Measurements from ENCODE around the gene UBE3B.

UBE3B gene

DNA sequence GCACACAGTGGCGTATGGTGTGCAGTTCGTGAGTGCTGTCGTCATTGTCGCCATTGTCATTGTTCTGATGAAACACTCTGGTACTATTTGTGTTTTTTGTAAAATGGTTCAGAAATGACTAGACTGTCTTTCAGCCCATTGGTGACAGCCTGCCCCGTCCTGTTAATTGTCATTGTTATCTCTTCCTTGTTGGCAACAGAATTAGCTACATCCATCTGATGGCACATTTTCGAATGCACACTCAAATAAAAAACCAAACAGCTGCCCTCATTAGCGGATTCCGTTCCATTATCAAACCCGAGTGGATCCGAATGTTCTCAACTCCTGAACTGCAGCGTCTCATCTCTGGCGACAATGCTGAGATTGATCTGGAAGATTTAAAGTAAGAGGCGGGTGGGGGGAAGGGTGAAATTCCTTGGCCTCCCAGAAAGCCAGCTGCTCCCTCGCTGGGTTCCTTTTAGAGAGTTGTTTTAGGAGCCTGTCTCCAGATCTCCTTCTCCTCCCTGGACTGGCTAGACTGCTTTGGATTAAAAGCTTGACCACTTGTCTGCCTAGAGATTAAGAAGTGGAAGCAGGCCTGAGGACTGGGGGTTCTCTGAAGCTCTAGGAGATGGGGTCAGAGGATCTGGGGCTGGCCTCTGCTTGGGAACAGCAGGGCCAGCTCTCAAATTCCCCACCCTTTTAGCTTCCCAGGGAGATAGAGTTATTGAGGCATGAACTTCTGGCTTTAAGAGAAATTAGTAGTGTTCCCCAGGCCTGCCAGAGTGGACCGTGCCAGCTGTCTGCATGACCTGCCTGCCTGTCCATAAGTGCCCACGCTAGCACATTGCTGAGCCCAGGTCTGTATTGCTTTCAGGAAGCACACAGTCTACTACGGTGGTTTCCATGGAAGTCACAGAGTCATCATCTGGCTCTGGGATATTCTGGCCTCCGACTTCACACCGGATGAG, 52.5 kb downstream of the UBE3B start:
- no peak for DNase-seq (ENCODE audit: low read depth in 3 of 3)

GRCh38 chr12:109531411-109531810, 54.0 kb downstream of the UBE3B start:
- no peak for DNase-seq (ENCODE audit: low read depth in 3 of 3)

GRCh38 chr12:109532721-109533486, 55.5 kb downstream of the UBE3B start:
- DNase-seq (ENCODE audit: low read depth in 3 of 3): no peak

DNA sequence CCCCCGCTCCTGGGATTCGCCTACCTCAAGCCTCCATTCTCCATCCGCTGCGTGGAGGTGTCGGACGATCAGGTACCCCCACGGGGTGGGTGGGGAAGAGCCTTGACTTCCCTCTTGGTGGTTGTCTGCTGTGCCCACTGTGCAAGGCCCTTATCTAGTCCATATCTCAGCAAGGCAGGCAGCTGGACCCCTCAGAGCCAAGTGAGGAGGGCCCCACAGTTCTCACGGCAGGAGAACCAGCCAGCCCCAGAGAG, 56.0 kb downstream of the UBE3B start:
- DNase-seq (ENCODE audit: low read depth in 3 of 3): no peak

DNA sequence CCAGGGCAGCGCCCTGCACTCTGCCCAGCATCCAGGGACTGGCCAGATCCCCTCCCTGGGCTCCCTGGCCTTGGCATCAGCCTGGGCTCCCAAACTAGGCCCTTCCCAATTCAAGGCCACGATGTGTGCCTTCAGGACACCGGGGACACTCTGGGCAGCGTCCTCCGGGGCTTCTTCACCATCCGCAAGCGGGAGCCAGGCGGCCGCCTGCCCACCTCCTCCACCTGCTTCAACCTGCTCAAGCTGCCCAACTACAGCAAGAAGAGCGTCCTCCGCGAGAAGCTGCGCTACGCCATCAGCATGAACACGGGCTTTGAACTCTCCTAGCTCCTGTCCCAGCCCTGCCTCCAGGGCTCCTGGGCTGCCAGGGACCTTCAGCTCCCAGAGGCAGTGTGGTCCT, 57.0 kb downstream of the UBE3B start:
- no peak for DNase-seq (ENCODE audit: low read depth in 3 of 3)

GRCh38 chr12:109535231-109535862, 57.9 kb downstream of the UBE3B start:
- no peak for DNase-seq (ENCODE audit: low read depth in 3 of 3)

- no peak for DNase-seq (ENCODE audit: low read depth in 3 of 3)
Measured at GRCh38 chr12:109535863-109536250, 58.4 kb downstream of the UBE3B start.

- no peak for DNase-seq (ENCODE audit: low read depth in 3 of 3)
Measured at GRCh38 chr12:109537136-109537535, 59.7 kb downstream of the UBE3B start.

DNA sequence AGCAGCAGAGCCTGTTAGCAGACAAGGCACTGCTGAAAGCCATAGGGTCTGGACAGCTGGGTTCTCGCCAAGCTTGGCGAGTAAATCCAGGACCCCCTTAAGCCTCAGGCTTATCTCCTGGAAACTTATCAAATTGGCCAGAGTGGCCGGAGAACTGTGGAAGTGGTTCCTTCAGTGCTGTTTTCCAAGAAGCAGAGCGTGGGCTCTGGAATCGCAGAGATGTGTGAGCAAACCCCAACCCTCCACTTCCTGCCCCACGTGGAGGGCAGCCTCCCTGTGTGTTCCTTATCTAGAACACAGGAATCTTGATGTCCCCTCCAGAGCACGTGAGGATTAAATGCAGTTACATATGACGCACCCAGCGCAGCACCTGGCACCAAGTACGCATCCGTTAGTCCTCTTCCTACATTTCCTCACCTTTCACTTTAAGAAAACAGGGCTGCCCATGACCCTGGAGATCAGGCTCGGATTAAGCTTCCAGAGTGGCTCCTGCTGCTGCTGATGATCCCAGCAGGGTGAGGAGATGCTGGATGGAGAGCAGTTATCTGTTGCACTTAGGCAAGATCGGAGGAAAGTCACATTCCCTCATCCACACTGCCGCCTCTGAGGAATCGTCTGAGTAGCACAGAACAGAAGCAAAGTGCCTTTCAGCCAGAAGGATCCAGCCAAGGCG, 60.9 kb downstream of the UBE3B start:
- DNase-seq (ENCODE audit: low read depth in 3 of 3): no peak

DNA sequence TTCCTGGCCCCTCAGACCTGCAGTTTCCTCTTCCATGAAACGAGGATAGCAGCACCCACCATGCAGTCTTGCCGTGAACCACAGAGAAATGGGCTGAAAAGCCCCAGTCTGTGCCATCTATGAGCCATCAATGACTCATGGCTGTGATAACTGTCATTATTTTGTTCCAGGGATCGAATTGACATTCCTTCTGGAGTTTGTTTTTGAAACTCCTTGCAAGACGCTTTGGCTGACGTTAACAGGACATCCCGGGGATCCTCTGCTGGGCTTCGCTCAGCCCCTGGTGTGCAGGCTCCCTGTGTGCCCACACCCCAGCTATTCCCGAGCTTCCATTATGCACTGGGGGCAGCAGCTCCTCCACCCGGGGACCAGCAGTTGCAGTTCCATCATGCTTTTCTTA, 62.1 kb downstream of the UBE3B start:
- DNase-seq (ENCODE audit: low read depth in 3 of 3): no peak

GRCh38 chr12:109540526-109541412, 63.3 kb downstream of the UBE3B start:
- DNase-seq (ENCODE audit: low read depth in 3 of 3): no peak

- no peak for DNase-seq (ENCODE audit: low read depth in 3 of 3)
Measured at GRCh38 chr12:109541413-109541726, 63.9 kb downstream of the UBE3B start.

- no peak for DNase-seq (ENCODE audit: low read depth in 3 of 3)
Measured at GRCh38 chr12:109542014-109542413, 64.6 kb downstream of the UBE3B start.

- no peak for DNase-seq (ENCODE audit: low read depth in 3 of 3)
Measured at GRCh38 chr12:109542876-109543275, 65.4 kb downstream of the UBE3B start.

GRCh38 chr12:109544955-109545531, 67.6 kb downstream of the UBE3B start:
- no peak for DNase-seq (ENCODE audit: low read depth in 3 of 3)

- no peak for DNase-seq (ENCODE audit: low read depth in 3 of 3)
Measured at GRCh38 chr12:109545826-109546225, 68.4 kb downstream of the UBE3B start.

- DNase-seq (ENCODE audit: low read depth in 3 of 3): no peak
Measured at GRCh38 chr12:109547286-109547685, 69.9 kb downstream of the UBE3B start.

- DNase-seq (ENCODE audit: low read depth in 3 of 3): no peak
Measured at GRCh38 chr12:109548258-109548657, 70.8 kb downstream of the UBE3B start.

DNA sequence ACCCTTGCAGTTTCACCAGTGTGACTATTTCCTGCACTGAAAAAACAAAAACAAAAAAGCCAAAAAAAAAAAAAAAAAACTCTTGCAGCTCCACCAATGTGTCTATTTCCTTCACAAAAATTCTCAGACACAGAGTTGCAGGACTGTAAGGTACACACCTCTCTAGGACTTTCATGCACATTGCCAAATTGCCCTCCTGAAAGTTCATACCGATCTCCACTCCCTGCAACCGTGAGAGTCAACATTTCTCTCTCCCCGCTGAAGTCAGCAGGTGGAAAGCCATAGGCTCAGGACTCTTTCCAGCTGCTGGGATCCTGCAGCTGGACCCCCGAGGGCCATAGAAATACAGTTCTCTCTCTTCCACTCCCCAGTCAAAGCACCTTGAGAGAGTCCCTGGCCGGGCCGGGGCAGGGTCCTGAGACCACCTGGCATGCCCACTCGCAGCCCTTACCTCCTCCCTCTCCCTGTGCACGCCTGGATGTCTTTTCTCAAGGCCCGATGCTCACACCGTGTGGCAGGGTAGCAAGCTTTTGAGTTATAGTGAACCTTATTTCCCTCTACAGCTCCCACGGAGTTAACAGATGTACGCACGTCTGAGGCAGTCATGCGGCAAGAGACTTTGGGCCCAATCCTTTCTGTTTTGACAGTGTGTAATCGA, 72.3 kb downstream of the UBE3B start:
- DNase-seq (ENCODE audit: low read depth in 3 of 3): no peak

DNA sequence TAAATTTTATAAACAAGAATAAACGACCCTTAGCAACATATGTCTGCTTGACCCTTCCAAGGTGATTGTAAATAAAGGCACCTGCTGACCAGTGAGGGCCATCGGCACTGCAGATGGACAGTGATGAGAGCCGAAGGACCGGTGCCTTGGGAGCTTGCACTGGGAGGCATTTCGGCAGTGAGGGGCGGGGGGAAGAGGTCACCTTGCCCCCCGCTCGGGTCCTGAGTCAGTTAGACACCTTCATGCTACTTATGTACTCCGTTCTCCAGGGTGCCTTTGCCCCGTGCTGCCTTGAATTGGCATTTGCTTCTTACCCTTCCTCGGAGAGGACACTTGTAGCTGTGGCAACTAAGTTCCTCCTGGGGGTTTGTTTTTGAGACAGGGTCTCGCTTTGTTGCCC, 72.8 kb downstream of the UBE3B start:
- DNase-seq (ENCODE audit: low read depth in 3 of 3): no peak

Data from stimulated activated CD4-positive, alpha-beta T cell treated with anti-CD3 and anti-CD28 coated beads, TNF-alpha, amount 100 ng/mL, for 24 hours (primary cell).